HG02981 (cell line): ENCODE data around the gene DMXL1.
"Not testable (repeated sequence)": the region's sequence is repeated elsewhere in the genome, so short reads cannot be mapped to it uniquely, and the experiment has no call there.

ENCODE experiments used
- ATAC-seq: cut with Tn5 transposase; IDR thresholded peaks from one replicate; pipeline ENCODE4 v1.9.1; 2021; ENCODE audit warnings: mild to moderate bottlenecking, moderate library complexity; ENCODE audit not compliant: unreplicated experiment

Gene DMXL1

DNA sequence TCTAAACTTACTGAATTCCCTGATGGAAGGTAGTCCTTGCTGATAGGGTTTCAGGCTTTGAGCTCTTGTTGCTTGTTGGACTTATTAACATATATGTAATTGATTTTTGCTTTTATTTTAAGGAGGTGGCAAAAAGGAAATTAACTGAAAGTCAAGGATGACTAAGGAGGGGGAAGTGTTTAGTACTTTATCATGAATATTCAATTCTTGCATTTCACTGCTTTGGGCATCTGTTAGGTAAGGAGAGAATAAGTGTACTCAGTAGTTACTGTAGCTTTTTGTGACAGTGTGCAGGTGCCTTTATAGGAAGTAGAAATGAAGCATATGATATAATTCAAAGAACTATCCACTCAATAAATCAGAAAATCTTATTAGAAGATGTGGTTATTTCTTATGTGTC lies 47.1 kb downstream of the DMXL1 start:
- no peak for ATAC-seq

DNA sequence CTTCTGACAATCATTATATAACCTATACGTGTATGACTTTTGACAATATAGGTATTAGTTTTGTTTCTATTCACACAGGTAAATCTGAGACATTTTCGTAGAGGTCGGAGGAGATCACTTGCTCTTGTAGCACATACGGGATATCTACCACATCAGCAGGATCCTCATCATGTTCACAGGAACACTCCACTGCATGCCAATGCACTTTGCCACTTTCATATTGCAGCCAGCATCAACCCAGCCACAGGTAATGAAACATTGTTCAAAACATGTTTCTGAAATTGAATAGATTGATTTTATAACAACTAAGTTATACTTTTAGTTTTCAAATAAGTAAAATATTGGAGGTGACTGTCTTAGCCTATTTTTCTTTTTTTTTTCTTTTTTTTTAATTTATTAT lies 50.0 kb downstream of the DMXL1 start:
- no peak for ATAC-seq

DNA sequence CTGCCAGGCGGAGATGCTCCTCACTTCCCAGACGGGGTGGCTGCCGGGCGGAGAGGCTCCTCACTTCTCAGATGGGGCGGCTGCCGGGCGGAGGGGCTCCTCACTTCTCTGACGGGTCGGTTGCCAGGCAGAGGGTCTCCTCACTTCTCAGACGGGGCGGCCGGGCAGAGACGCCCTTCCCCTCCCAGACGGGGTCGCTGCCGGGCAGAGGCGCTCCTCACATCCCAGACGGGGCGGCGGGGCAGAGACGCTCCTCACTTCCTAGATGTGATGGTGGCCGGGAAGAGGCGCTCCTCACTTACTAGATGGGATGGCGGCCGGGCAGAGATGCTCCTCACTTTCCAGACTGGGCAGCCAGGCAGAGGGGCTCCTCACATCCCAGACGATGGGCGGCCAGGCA lies 51.6 kb downstream of the DMXL1 start:
- not testable (repeated sequence) for ATAC-seq

DNA sequence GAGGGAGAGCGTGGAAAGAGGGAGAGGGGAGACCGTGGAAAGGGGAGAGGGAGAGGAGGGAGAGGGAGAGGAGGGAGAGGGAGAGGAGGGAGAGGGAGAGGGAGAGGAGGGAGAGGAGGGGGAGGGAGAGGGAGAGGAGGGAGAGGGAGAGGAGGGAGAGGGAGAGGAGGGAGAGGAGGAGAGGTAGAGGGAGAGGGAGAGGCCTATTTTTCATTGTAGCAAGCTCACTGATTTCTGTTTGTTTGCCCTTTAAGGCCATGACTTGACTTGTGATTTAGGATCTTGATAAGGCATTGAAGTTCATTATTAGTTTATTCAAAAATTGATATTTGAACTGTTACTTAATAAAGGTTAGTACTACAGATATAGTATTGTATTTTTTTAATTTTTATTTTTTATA lies 52.4 kb downstream of the DMXL1 start:
- ATAC-seq = no peak

DNA sequence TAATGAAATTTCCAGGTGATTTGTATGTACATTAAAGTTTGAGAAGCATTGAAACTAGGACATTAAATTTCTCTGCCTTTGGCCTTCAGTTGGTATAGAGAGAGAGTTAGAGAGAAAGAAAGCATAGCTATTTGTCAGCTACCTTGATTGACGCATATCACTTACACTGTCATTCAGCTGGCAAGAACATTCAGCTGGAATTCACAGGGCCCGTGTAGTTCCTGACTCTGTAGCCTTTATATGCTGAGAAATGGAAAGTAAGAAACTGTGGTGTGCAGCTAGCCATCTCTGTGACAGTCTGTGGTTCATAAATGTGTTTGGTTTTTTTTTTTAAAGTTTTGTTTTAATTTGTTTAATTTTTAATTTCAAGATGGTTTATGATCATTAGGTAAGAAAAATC lies 58.9 kb downstream of the DMXL1 start:
- ATAC-seq = no peak

DNA sequence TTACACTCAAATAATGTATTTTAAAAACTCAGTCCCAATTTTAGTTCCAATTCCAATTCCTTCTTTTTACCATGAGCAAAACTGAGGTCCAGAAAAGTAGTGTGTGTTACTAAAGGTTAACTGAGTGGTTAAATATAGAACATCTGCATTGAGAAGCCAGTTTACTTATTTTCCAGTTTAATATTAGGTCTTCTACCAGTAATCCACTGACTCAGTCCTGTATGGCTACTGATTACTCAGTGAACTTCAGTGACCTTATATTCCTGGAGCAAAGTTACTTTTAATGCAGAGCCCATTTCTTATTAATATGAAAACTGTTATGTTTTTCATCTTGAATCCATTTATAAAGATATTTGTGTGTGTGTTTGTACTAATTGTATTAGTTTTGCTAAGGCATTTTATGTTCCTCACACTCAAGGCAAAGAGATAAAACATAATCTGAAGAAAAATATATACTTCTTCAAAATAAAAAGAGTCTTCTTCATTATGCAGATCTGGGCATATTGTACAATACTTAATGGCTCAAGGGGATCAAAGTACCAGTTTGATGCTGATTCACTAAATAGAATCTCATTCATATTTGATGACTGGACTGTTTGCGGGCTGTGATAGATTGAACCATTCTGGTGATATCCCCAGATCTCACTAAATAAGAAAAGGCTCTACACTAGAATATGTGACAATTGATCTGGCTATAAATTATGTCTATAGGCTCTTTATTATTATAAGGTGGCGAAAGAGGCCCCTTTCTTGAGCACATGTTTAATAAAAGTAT lies 60.8 kb downstream of the DMXL1 start:
- no peak for ATAC-seq

DNA sequence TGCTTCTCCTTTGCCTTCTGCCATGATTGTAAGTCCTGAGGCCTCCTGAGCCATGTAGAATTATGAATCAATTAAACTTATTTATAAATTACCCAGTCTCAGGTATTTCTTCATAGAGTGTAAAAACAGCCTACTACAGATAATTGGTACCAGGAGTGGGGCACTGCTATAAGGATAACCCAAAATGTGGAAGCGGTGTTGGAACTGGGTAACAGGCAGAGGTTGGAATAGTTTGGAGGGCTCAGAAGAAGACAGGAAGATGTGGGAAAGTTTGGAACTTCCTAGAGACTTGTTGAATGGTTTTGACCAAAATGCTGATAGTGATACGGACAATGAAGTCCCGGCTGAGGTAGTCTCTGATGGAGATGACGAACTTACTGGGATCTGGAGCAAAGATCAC lies 64.9 kb downstream of the DMXL1 start:
- ATAC-seq = not testable (repeated sequence)

DNA sequence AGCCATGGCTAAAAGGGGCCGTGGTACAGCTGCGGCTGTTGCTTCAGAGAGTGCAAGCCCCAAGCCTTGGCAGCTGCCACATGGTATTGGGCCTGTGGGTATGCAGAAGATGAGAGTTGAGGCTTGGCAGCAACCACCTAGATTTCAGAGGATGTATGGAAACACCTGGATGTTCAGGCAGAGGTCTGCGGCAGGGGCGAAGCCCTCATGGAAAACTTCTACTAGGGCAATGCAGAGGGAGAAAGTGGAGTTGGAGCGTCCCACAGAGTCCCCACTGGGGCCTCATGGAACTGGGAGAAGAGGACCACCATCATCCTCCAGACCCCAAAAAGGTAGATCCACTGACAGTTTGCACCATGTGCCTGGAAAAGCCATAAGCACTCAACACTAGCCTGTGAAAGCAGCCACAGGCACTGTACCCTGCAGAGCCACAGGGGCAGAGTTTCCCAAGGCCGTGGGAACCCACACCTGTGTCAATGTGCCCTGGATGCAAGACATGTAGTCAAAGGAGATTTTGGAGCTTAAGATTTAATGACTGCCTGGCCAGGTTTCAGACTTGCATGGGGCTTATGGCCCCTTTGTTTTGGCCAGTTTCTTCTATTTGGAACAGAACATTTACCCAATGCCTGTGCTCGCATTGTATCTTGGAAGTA lies 65.9 kb downstream of the DMXL1 start:
- ATAC-seq = no peak

DNA sequence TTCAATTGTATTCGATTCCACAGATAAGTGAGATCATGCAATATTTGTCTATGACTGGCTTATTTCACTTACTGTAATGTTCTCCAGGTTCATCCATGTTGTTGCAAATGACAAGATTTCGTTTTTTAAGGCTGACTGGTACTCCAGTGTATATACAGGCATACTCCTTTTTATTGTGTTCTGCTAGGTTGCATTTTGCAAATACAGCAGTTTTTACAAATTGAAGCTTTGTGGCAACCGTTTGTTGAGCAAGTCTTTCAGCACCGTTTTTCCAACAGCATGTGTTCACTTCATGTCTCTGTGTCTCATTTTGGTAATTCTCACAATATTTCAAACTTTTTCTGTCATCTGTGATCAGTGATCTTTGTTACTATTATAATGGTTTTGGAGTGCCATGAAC lies 82.7 kb downstream of the DMXL1 start:
- no peak for ATAC-seq

DNA sequence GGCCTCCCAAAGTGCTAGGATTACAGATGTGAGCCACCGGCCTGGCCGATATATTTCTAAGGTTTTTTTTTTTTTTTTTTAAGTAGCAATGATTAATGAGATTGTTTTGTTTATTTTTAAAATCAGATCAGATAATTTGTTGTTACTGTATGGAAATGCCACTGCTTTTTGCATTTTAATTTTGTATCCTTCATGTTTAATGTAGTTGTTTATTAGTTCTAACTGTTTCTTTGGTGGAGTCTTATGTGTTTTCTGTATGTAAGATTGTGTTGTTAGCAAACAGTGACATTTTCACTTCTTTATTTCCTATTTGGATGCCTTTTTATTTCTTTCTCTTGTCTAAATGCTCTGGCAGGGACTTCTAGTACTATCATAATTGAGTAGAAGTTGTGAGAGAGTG lies 87.3 kb downstream of the DMXL1 start:
- no peak for ATAC-seq

DNA sequence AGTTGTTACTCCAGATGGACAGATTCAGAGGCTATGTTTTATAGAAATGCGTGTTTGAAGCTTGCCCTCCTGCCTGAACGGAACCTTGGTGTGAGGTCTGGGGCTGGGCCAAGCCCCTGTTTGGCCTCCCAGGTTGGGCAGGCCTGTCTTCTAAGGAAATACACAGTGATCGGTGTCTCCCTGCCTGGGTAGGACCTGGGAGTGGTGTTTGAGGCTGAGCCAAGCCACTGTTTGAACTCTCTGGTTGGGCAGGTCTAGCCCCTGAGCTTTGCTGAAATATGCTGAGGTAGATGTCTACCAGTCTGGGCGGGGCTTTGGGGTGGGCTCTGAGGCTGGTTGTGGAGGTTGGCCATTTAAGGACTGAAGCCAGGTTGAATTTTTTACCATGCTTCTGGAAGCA lies 90.5 kb downstream of the DMXL1 start:
- ATAC-seq = no peak

DNA sequence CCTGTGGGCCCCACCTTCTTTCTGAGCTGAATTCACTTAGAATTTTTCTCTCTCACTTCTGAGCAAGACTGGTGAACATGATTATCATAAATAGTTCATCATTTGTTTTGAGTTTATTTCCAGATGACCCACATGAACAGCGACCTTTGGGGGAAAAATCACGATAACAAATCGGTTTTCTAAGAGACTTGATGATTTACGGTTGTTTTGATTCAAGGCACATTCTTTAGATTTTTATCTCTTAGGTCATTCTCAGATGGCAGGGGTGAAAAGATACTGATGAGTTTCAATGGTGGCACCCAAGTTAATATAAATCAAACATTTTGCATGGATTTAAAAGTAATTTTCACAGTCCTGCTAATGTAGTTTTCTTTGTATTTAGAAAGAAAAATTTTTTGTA lies 95.1 kb downstream of the DMXL1 start:
- no peak for ATAC-seq

DNA sequence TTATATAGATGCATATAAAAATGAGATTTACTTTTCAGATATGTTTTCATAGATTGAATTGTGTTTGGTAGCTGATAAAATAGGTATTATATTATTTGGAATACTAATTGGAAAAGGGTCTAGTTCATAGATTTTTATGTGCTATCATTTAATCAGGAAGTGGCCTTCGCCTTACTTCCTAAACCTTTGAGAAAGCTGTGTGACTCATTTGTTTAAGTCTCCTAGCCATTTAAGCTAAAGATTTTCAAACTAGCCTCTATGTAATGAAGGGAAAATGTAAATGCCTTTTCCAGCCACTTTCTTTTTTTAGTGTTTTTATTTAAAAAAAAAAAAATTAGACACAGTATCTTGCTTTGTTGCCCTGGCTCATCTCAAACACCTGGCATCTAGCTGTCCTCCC lies 97.5 kb downstream of the DMXL1 start:
- no peak for ATAC-seq

DNA sequence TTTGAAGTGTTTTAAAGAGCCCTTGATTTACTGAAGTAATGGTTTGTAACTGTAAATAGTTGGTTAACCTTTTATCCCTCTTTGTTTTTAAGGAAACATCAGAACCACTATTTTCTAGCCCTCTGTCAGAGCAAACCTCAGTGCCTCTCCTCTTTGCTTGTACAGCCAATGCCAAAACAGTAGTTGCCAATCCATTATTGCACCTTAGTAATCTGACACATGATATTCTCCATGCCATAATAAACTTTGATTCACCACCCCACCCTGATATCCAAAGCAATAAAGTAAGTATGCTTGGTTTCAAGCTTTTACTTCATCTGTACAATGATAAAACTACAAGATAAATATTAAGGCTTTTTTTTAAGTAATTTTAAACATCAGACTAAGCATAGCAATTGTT lies 100.8 kb downstream of the DMXL1 start:
- ATAC-seq = no peak

DNA sequence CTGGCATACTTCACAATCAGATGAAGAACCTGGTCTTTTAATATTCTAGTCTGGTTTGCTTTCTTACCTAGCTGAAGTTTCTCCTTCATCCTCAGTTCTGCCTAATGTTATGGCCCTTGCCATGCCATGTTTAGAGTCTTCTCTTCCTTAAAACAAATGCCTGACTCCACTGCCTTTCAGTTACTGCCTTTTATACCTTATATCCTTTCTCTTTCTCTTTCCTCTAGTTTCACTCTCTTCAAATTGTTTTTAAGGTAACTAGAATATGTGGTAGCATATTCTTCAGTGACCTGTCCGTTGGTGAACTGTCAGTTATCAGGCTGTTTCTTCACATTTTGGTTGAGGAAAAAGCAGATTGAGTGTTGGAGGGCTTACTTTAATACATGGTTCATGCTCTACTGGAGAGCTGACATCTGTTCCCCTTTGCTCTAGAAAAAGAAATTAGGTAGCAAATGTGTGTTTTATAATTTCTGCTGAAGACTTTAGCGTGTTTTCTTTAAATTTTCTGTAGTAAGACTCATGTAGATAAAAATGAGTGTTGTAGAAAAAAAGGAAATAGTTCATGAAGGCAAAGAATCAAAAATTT lies 103.8 kb downstream of the DMXL1 start:
- ATAC-seq = no peak

DNA sequence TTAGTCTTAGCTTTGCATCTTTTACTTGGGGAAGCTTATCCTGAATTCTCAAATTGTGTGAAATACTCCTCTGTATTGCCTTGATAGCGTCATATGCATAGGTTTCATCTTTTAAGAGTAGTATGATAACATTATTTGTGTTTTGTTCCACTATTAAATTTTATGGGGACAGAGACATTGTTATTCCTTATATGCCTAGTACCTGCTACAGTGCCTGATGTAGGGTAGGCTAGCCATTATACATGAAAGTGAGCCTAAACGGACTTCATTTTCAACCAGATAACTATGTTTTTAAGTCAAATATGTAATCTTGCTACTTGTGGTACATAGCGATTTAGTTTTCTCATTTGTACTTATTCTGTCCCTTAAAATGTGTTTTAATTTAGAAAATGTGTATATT lies 105.9 kb downstream of the DMXL1 start:
- no peak for ATAC-seq

DNA sequence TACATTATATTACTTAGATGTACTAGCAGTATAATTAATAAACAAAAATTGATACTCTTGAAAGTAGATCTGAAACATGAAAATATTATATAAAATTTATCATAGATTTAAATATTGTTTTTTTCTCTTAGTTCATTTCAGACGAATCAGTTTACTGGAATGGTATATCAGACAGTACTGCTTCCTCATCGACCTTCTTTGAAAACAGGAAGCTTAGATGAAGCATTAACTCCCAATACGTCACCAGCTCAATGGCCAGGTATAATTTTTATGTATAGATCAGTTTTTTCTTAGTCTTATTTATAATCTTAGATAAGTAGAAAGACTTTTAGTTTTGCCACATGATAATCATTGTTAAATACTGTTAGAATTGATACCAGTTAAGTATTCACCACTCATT lies 106.3 kb downstream of the DMXL1 start:
- no peak for ATAC-seq

DNA sequence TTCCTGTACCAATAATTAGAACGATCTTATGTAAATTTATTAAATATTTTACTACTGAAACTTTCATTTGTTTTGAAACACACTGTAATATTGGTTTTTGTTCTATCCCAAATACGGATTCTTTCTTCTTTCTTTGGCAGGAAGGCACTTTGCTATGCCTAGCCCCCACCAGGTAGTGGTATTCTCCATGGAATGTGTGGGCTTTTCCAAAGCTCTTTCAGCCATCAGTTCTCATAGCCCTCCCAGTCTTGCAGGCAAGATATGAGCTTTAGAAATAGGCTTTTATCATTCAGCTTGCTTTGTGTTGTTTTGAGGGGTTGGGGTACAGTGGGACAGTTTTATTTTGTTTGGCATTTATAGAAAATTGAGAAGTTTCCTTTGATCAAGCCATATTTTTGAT lies 107.5 kb downstream of the DMXL1 start:
- ATAC-seq = no peak

DNA sequence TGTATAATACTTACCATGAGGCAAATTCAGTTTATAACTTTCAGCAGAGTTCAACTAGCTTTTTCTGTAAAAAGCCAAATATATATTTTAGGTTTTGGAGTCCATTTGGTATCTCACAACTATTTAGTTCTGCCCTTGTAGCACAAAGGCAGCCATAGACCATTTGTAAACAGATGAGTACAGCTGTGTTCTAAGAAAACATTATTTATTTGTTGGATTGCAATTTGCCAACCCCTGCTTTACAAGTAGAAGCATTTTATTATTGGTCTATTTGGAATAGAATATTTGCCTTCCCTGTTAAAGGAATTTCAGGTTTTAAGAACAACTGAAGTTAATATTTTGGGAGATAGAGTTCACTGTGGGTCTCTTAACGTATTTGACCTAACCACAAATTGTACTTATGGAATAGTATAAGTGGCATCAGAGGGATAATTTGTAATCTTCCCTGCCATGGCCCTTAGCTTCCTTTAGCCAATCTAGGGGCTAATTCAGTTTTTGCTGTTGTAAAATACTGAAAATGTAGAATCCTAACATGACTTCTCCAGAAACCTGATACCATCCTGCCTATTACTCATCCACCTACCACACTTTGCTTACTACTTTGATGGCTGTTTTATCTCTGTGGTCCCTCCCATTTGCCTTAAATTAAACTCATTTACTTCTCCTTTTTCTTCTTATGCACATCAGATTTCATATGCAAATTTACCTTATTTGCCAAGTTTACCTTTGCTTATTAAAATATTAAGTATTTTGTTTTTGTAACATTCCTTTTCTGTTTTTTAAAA lies 109.2 kb downstream of the DMXL1 start:
- ATAC-seq = no peak

DNA sequence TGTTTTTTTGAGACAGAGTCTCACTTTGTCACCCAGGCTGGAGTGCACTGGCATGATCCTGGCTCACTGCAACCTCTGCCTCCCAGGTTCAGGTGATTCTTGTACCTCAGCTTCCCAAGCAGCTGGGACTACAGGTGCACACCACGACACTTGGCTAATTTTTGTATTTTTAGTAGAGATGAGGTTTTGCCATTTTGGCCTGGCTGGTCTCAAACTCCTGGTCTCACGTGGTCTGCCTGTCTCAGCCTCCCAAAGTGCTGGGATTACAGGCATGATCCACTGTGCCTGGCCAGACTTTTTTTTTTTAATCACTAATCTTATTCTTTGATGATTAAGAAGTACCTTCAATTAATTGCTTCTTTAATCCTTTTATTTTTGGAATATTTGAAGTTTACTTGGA lies 114.6 kb downstream of the DMXL1 start:
- not testable (repeated sequence) for ATAC-seq

DNA sequence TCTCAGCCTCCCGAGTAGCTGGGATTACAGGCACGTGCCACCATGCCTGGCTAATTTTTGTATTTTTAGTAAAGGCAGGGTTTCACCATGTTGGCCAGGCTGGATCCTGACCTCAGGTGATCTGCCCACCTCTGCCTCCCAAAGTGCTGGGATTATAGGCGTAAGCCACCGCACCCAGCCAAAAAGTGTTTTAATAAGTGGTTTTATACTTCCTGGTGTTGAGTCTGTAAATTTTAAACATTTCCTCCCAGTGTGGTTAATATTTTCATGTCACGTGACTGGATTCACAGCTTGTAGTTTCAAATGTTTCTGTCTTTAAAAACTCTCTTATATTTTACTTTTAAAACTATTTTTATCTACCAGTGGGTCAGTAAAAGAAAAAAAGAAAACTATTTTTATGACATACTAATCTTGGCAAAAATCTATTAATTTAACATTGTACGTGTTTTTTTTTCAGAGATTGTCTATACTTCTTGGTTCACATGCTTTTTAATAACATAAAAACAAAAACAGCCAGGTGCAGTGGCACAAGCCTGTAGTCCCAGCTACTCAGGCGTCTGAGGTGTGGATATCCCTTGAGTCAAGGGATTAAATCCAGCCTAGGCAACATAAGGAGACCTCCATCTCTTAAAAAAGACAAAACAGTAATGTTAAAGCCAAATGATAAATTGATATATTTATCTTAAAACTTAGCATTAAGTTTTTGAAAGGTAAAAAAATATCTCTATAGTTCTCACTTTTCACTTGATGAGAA lies 117.1 kb downstream of the DMXL1 start:
- no peak for ATAC-seq
